Measurements from ENCODE around the gene PSMC6.
"Not testable (repeated sequence)": the region's sequence is repeated elsewhere in the genome, so short reads cannot be mapped to it uniquely, and the experiment has no call there.

PSMC6 gene

GRCh38 chr14:52706286-52706685 lies 714 bp upstream of the PSMC6 start:
- peak in 1 of 2 donors; percentile 35 for DNase-seq (ENCODE audit: low read depth in 2 of 2)
- no peak overlapping the region for H3K4me3 ChIP-seq (replicated peaks in 1 of 2; ENCODE audit: low read depth in 2 of 2, low read length in 2 of 2)
- TF ChIP-seq CTCF (IDR thresholded peaks at IDR 0.05; ENCODE audit: low read depth, low read length) = no peak

GRCh38 chr14:52711666-52712065 lies 4.7 kb downstream of the PSMC6 start:
- no peak overlapping the region for H3K4me3 ChIP-seq (replicated peaks in 1 of 2; ENCODE audit: low read depth in 2 of 2, low read length in 2 of 2)
- no peak for DNase-seq (ENCODE audit: low read depth in 2 of 2)
- TF ChIP-seq CTCF (IDR thresholded peaks at IDR 0.05; ENCODE audit: low read depth, low read length) = no peak

GRCh38 chr14:52716155-52716554 lies 9.2 kb downstream of the PSMC6 start:
- H3K4me3 ChIP-seq (replicated peaks in 1 of 2; ENCODE audit: low read depth in 2 of 2, low read length in 2 of 2) = no peak overlapping the region
- TF ChIP-seq CTCF (IDR thresholded peaks at IDR 0.05; ENCODE audit: low read depth, low read length) = no peak
- DNase-seq (ENCODE audit: low read depth in 2 of 2) = no peak

- H3K4me3 ChIP-seq (replicated peaks in 1 of 2; ENCODE audit: low read depth in 2 of 2, low read length in 2 of 2) = no peak overlapping the region
- no peak for DNase-seq (ENCODE audit: low read depth in 2 of 2)
- TF ChIP-seq CTCF (IDR thresholded peaks at IDR 0.05; ENCODE audit: low read depth, low read length) = no peak
Measured at GRCh38 chr14:52723514-52724359, 16.7 kb downstream of the PSMC6 start.

GRCh38 chr14:52724360-52724644 lies 17.3 kb downstream of the PSMC6 start:
- TF ChIP-seq CTCF (IDR thresholded peaks at IDR 0.05; ENCODE audit: low read depth, low read length) = no peak
- DNase-seq (ENCODE audit: low read depth in 2 of 2) = no peak
- H3K4me3 ChIP-seq (replicated peaks in 1 of 2; ENCODE audit: low read depth in 2 of 2, low read length in 2 of 2) = no peak overlapping the region

- not testable (repeated sequence) for H3K4me3 ChIP-seq (replicated peaks in 1 of 2; ENCODE audit: low read depth in 2 of 2, low read length in 2 of 2); DNase-seq (ENCODE audit: low read depth in 2 of 2)
Measured at GRCh38 chr14:52727509-52727908, 20.5 kb downstream of the PSMC6 start.

- not testable (repeated sequence) for H3K4me3 ChIP-seq (replicated peaks in 1 of 2; ENCODE audit: low read depth in 2 of 2, low read length in 2 of 2)
Measured at GRCh38 chr14:52729035-52729434, 22.0 kb downstream of the PSMC6 start.

GRCh38 chr14:52729585-52729924 lies 22.6 kb downstream of the PSMC6 start:
- H3K4me3 ChIP-seq (replicated peaks in 1 of 2; ENCODE audit: low read depth in 2 of 2, low read length in 2 of 2) = peak overlapping the region; percentile 19 to 26
- no peak for DNase-seq (ENCODE audit: low read depth in 2 of 2)
- TF ChIP-seq CTCF (IDR thresholded peaks at IDR 0.05; ENCODE audit: low read depth, low read length) = no peak

More at GRCh38 chr14:52729035-52729434, 22.0 kb downstream of the PSMC6 start:
- not testable (repeated sequence) for DNase-seq (ENCODE audit: low read depth in 2 of 2)

Data from cardiac fibroblast (primary cell).